ENCODE data around the gene KIF17. TPM values are rescaled to one million over a fixed set of nuclear protein-coding genes. Genes with fewer than 3 reads are reported as not detected.

The KIF17 gene
- total RNA-seq, result 1 to 10 TPM; 3.9 to 4.2 TPM
- polyA plus RNA-seq (ENCODE audit: insufficient read length in 2 of 2), result 10 to 100 TPM in 1 of 2 donors, 1 to 10 TPM in 1; 9.3 to 12.6 TPM
- long read RNA-seq, donor 1, result 0 reads
- long read RNA-seq, donor 2, partial matches to known transcripts, result 0 of 1 reads
- long read RNA-seq, donor 2, other reads (novel, unspliced or antisense), result 0 of 1 reads
- long read RNA-seq, donor 3, result 0 reads
- long read RNA-seq, donor 4, result 0 reads

DNA sequence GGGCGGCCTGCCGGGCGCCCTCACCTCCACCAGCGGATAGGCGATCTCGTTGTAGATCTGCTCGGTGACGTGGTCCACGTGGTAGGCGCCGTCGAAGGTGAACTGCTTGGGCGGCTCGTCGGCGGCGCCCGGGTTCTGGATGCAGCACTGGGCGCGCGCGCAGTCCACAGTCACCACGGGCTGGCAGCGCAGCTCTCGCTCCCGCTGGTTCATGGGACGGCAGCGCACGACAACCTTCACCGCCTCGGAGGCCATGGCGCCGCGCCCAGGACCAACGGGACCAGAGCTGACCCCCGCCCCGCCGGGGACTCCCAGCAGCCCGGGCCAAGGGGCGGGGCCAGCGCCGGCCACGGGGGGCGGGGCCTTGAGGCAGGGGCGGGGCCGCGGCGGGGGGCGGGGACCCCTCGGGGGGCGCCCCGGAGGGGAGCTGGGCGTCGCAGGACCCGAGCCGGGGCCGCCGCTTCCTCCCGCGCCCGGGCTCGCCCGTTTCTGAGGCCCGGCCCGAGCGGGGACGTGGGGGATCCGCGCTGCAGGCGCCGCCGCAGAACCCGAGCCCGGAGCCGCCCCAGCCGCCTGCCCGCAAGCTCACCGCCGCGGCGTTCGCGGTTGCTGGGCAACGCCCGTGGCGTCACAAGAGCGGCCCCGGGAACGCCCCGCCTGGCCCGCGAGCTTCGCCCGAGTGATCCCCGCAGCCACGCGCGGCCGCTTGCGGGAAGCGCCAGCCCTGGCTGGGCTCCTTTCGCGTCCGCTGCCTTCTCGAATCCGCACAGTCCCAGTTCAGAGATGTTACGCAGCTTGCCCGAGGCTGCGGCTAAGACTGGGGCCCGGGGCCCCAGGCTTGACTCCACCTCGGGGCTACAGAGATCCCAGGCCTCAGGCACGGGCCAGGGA, at the start of gene KIF17:
TSS of gene KIF17 (minus strand) at position 556 of the 891 bp plus-strand sequence. CDS start at position 255, 301 bp downstream.
- Histone ChIP-seq H3K4me3 (ENCODE audit: low read depth, low read length) (peak within 1 kb of the TSS; percentile 31), H3K27ac (ENCODE audit: low read depth, low read length) (no peak within 1 kb of the TSS), H3K36me3 (ENCODE audit: control insufficient read depth, insufficient read depth, low read length) (peaks cover 16% of the 10 kb centered on the region), H3K27me3 (ENCODE audit: control insufficient read depth, insufficient read depth, low read length) (peaks cover 6% of the 10 kb centered on the region), H3K4me1 (ENCODE audit: control insufficient read depth, insufficient read depth, low read length) (peaks cover 16% of the 10 kb centered on the region), H3K9me3 (ENCODE audit: control insufficient read depth, insufficient read depth, low read length) (no peaks in the 10 kb centered on the region)
- under 1% methylated on average over 112 of the region's 112 CpGs for WGBS (ENCODE audit: insufficient coverage)
- DNase-seq (ENCODE audit: low read depth in 4 of 6, low spot score in 6 of 6), result peak in 3 of 6 donors; percentile 61 to 88 (median 88)

DNA sequence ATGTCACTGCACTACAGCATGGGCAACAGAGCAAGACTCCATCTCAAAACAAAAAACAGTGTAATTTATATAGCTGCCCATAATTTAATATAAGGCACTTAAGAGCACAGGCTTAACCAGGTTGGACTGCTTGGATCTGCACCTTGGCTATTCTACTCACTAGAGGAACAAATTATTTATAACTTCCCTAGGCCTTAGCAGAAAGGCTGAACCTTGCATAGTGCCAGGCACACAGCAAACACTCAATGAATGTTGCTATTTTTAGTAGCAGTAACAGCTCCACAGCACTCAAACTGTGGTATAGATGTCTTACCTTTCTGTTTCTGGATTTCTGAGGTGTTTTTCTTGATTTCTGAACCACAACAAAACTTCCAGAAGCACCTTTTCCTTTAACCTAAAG, 49.5 kb upstream of the KIF17 start:
- no peaks in the 10 kb centered on the region for H3K9me3 ChIP-seq (ENCODE audit: control insufficient read depth, insufficient read depth, low read length)
- DNase-seq (ENCODE audit: low read depth in 4 of 6, low spot score in 6 of 6), result no peak
- peaks cover 55% of the 10 kb centered on the region for H3K36me3 ChIP-seq (ENCODE audit: control insufficient read depth, insufficient read depth, low read length)
- no peaks in the 10 kb centered on the region for H3K27me3 ChIP-seq (ENCODE audit: control insufficient read depth, insufficient read depth, low read length)
- no peak overlapping the region for H3K27ac ChIP-seq (ENCODE audit: low read depth, low read length)
- no peaks in the 10 kb centered on the region for H3K4me1 ChIP-seq (ENCODE audit: control insufficient read depth, insufficient read depth, low read length)
- no peak overlapping the region for H3K4me3 ChIP-seq (ENCODE audit: low read depth, low read length)

DNA sequence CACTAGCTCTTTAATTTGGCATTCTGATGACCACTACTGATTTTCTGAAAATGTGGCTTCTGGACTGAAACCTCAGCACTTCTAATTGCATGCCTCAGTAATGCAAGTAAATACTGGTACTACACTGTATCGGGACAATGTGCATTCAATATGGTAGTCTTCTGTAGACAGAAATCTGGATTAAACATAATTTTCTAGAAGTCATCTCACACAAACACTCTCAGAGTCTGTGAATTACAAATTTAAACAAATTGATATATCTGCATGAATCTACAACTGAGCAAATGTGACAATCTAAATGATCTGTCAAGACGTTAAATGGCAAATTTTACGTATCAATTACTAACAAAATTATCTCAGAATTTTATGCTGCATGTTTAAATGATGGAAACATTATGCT, 45.6 kb upstream of the KIF17 start:
- H3K4me1 ChIP-seq (ENCODE audit: control insufficient read depth, insufficient read depth, low read length), result no peaks in the 10 kb centered on the region
- no peak overlapping the region for H3K4me3 ChIP-seq (ENCODE audit: low read depth, low read length)
- no peaks in the 10 kb centered on the region for H3K9me3 ChIP-seq (ENCODE audit: control insufficient read depth, insufficient read depth, low read length)
- peaks cover 64% of the 10 kb centered on the region for H3K36me3 ChIP-seq (ENCODE audit: control insufficient read depth, insufficient read depth, low read length)
- no peak overlapping the region for H3K27ac ChIP-seq (ENCODE audit: low read depth, low read length)
- DNase-seq (ENCODE audit: low read depth in 4 of 6, low spot score in 6 of 6), result no peak
- H3K27me3 ChIP-seq (ENCODE audit: control insufficient read depth, insufficient read depth, low read length), result no peaks in the 10 kb centered on the region
- WGBS (ENCODE audit: insufficient coverage), result no CpG with 5 or more reads among the region's 3 CpGs

DNA sequence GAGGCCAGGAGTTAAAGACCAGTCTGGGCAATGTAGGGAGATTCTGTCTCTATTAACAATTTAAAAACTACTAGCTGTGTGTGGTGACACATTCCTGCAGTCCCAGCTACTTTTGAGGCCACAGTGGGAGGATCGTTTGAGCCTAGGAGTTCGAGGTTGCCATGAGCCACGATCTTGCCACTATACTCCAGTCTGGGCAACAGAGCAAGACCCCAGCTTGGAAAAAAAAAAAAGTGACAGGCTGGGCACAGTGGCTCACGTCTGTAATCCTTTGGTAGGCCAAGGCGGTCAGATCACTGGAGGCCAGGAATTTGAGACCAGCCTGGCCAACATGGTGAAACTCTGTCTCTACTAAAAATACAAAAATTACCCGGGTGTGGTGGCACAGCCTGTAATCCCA, 42.5 kb upstream of the KIF17 start:
- 97% methylated on average over 6 of the region's 6 CpGs for WGBS (ENCODE audit: insufficient coverage)
- no peaks in the 10 kb centered on the region for H3K9me3 ChIP-seq (ENCODE audit: control insufficient read depth, insufficient read depth, low read length)
- no peak overlapping the region for H3K4me3 ChIP-seq (ENCODE audit: low read depth, low read length)
- no peaks in the 10 kb centered on the region for H3K4me1 ChIP-seq (ENCODE audit: control insufficient read depth, insufficient read depth, low read length)
- no peaks in the 10 kb centered on the region for H3K27me3 ChIP-seq (ENCODE audit: control insufficient read depth, insufficient read depth, low read length)
- H3K36me3 ChIP-seq (ENCODE audit: control insufficient read depth, insufficient read depth, low read length), result peaks cover 61% of the 10 kb centered on the region
- H3K27ac ChIP-seq (ENCODE audit: low read depth, low read length), result no peak overlapping the region
- DNase-seq (ENCODE audit: low read depth in 4 of 6, low spot score in 6 of 6), result no peak

DNA sequence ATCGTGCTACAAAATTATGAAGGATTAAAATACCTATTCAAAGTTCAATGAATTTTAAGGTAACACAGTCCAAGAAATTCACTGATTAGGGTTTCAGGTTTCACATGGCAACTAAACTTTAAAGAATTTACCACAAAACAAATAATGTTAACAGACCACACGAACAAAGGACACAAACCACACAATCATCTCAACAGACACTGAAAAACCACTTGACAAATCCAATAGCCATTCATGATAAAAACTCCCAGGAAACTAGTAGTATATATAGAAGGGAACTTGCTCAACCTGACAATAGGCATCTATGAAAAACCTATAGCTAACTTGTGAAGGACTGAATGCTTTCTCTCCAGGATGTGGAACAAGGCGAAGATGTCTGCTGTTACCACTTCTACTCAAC, 35.8 kb upstream of the KIF17 start:
- WGBS (ENCODE audit: insufficient coverage), result no CpG with 5 or more reads among the region's 3 CpGs
- Histone ChIP-seq H3K36me3 (ENCODE audit: control insufficient read depth, insufficient read depth, low read length) (peaks cover 47% of the 10 kb centered on the region), H3K4me3 (ENCODE audit: low read depth, low read length) (no peak overlapping the region), H3K27ac (ENCODE audit: low read depth, low read length) (no peak overlapping the region), H3K9me3 (ENCODE audit: control insufficient read depth, insufficient read depth, low read length) (no peaks in the 10 kb centered on the region), H3K27me3 (ENCODE audit: control insufficient read depth, insufficient read depth, low read length) (no peaks in the 10 kb centered on the region), H3K4me1 (ENCODE audit: control insufficient read depth, insufficient read depth, low read length) (no peaks in the 10 kb centered on the region)
- no peak for DNase-seq (ENCODE audit: low read depth in 4 of 6, low spot score in 6 of 6)

DNA sequence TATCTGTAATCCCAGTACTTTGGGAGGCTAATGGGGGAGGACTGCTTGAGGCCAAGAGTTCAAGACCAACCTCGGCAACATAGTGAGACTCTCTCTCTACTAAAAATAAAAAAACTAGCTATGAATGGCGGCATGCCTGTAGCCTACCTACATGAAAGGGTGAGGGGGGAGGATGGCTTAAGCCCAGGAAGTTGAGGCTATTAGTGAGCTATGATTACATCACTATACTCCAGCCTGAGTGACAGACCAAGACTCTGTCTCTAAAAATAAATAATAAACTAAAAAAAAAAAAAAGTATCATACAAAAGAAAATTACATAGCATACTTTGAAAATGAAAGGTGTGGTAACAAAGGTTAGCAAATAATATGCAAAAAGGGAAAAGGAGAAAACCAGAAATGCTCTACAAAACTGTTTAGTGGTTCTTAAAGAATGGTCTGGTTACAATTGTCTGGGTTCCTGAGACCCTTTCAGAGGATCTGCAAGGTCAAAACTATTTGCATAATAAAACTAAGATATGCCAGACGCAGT, 33.7 kb upstream of the KIF17 start:
- no peaks in the 10 kb centered on the region for H3K9me3 ChIP-seq (ENCODE audit: control insufficient read depth, insufficient read depth, low read length)
- WGBS (ENCODE audit: insufficient coverage), result 80% methylated on average over 1 of the region's 3 CpGs
- no peak overlapping the region for H3K27ac ChIP-seq (ENCODE audit: low read depth, low read length)
- no peak overlapping the region for H3K4me3 ChIP-seq (ENCODE audit: low read depth, low read length)
- no peaks in the 10 kb centered on the region for H3K27me3 ChIP-seq (ENCODE audit: control insufficient read depth, insufficient read depth, low read length)
- no peaks in the 10 kb centered on the region for H3K4me1 ChIP-seq (ENCODE audit: control insufficient read depth, insufficient read depth, low read length)
- H3K36me3 ChIP-seq (ENCODE audit: control insufficient read depth, insufficient read depth, low read length), result peaks cover 35% of the 10 kb centered on the region
- DNase-seq (ENCODE audit: low read depth in 4 of 6, low spot score in 6 of 6), result no peak

DNA sequence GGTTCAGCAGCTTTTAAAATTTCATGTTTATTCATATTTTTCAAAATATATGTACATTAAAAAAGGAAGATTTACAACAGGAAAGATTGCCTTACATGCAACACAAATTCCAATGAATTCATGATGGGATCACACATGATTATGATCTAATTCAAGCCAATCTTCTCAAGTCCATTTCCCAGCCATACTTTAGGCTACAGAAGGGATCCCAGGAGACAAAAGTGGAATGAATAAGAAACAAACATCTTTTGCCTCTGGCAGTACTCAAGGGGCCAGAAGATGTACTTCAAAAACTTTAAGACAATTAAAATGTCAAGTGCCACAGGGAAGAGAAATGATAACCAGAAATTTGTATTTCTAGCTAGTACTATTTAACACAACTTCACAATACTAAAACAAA, 24.9 kb upstream of the KIF17 start:
- H3K9me3 ChIP-seq (ENCODE audit: control insufficient read depth, insufficient read depth, low read length), result no peaks in the 10 kb centered on the region
- H3K4me1 ChIP-seq (ENCODE audit: control insufficient read depth, insufficient read depth, low read length), result no peaks in the 10 kb centered on the region
- H3K27me3 ChIP-seq (ENCODE audit: control insufficient read depth, insufficient read depth, low read length), result no peaks in the 10 kb centered on the region
- no peak for DNase-seq (ENCODE audit: low read depth in 4 of 6, low spot score in 6 of 6)
- H3K36me3 ChIP-seq (ENCODE audit: control insufficient read depth, insufficient read depth, low read length), result peaks cover 41% of the 10 kb centered on the region
- H3K4me3 ChIP-seq (ENCODE audit: low read depth, low read length), result no peak overlapping the region
- H3K27ac ChIP-seq (ENCODE audit: low read depth, low read length), result no peak overlapping the region

DNA sequence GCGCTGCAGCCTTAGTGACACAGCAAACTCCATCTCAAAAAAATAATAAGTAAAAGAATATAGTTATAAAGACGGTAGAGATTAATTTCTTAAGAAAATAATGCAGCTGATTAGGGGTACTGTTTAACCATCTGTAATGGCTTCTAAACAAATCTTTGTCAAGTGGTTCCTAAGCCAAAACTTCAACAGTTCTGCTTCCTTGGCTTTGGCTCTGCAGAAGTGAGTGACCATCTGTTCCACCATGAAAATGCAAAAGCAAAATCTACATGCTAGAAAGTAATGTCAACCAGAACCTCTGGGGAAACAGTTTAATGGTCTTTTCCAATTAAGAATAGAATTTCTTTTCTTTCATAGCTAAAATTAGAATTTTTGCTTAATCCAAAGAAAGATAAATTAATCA, 23.0 kb upstream of the KIF17 start:
- 100% methylated on average over 1 of the region's 2 CpGs for WGBS (ENCODE audit: insufficient coverage)
- Histone ChIP-seq H3K9me3 (ENCODE audit: control insufficient read depth, insufficient read depth, low read length) (no peaks in the 10 kb centered on the region), H3K4me1 (ENCODE audit: control insufficient read depth, insufficient read depth, low read length) (no peaks in the 10 kb centered on the region), H3K36me3 (ENCODE audit: control insufficient read depth, insufficient read depth, low read length) (peaks cover 38% of the 10 kb centered on the region), H3K27me3 (ENCODE audit: control insufficient read depth, insufficient read depth, low read length) (no peaks in the 10 kb centered on the region), H3K27ac (ENCODE audit: low read depth, low read length) (no peak overlapping the region), H3K4me3 (ENCODE audit: low read depth, low read length) (no peak overlapping the region)
- DNase-seq (ENCODE audit: low read depth in 4 of 6, low spot score in 6 of 6), result peak in 1 of 6 donors; percentile 74

DNA sequence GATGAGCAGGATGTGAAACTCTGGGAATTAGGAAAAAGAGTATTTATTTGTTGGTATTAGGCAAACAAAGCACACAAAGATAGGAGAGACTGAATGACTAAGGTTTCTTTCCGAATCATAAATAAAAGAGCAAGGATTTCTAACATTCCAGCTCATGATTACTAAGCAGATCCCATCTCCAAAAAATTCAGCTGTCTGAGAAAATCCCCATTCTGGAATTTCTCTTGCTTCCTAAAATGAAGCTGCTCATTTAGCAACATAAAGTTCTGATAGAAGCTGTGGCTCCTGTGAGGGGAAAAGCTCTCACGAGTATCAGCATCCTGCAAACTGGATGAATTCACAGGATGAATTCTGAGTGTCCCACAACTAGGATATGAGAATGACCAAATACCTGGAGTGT, 21.4 kb upstream of the KIF17 start:
- Histone ChIP-seq H3K27ac (ENCODE audit: low read depth, low read length) (no peak overlapping the region), H3K9me3 (ENCODE audit: control insufficient read depth, insufficient read depth, low read length) (no peaks in the 10 kb centered on the region), H3K36me3 (ENCODE audit: control insufficient read depth, insufficient read depth, low read length) (peaks cover 25% of the 10 kb centered on the region), H3K27me3 (ENCODE audit: control insufficient read depth, insufficient read depth, low read length) (no peaks in the 10 kb centered on the region), H3K4me3 (ENCODE audit: low read depth, low read length) (no peak overlapping the region), H3K4me1 (ENCODE audit: control insufficient read depth, insufficient read depth, low read length) (no peaks in the 10 kb centered on the region)
- DNase-seq (ENCODE audit: low read depth in 4 of 6, low spot score in 6 of 6), result no peak
- no CpG with 5 or more reads among the region's 2 CpGs for WGBS (ENCODE audit: insufficient coverage)

Measured in spinal cord (tissue), 10 donors.